IPS-20b (cell line): ENCODE data around the gene MAST4.

Experiments used
- H3K27ac ChIP-seq: one replicate; pipeline ENCODE4 v1.5.1; 2013; ENCODE audit warnings: low read length
- H3K27me3 ChIP-seq: 2 replicates; pipeline ENCODE4 v1.6.1; 2013; ENCODE audit warnings: mild to moderate bottlenecking, low read length, inconsistent platforms; ENCODE audit not compliant: insufficient read depth
- H3K36me3 ChIP-seq: 2 replicates; pipeline ENCODE4 v1.6.1; 2013; ENCODE audit warnings: low read depth, mild to moderate bottlenecking, inconsistent platforms, low read length, moderate library complexity; ENCODE audit not compliant: insufficient read depth
- H3K4me1 ChIP-seq: 2 replicates; pipeline ENCODE4 v1.6.1; 2013; ENCODE audit warnings: mild to moderate bottlenecking, control low read depth, inconsistent platforms, low read length, moderate library complexity; ENCODE audit not compliant: insufficient read depth
- H3K4me3 ChIP-seq: 2 replicates; pipeline ENCODE4 v1.5.1; 2013; ENCODE audit warnings: mild to moderate bottlenecking, low read length, inconsistent platforms
- H3K9ac ChIP-seq: 2 replicates; pipeline ENCODE4 v1.6.1; 2013; ENCODE audit warnings: low read depth, mild to moderate bottlenecking, inconsistent platforms, low read length, moderate library complexity
- H3K9me3 ChIP-seq: 2 replicates; pipeline ENCODE4 v1.6.1; 2013; ENCODE audit warnings: mild to moderate bottlenecking, low read depth, low read length, inconsistent platforms; ENCODE audit not compliant: insufficient read depth

The MAST4 gene

DNA sequence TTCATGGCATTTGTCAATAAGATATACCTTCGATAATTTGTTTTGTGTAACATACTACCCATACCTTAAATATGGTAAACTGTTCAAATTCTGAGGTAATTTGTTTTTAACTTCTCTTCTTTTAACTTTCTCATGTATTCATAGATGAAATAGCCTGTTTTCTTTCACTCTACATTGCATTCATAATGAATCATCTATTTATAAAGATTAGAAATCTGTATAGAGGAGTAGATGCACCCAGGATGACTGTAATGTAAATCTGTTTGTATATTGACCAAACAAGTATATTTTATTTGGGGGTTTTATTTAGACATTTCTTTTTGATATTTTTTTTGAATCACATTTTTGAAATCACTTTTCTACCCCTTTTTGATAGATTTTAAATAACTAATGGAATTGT lies 455.8 kb downstream of the MAST4 start:
- Histone ChIP-seq H3K27ac (no peak overlapping the region), H3K9ac (no peak overlapping the region), H3K4me1 (peaks cover 7% of the 10 kb centered on the region), H3K36me3 (no peaks in the 10 kb centered on the region), H3K9me3 (no peaks in the 10 kb centered on the region), H3K27me3 (no peaks in the 10 kb centered on the region), H3K4me3 (no peak overlapping the region)

DNA sequence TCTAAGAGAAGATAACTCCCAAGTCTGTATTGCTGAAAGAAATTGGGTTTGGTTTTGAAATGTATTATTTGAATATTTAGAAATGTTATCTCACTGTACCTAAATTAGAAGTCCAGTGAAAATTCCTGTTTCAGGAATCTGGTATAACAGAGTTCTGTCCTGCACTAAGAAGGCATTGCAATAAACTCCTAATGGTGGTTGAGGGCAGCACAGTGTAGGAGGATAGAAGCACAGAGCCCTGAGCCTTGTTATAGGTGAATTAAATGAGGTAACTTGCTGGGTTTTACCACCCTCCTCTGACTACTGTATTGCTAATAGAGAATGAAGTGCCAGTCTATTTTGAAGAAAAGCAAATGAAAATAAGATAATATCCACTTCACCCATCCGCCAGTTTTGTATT lies 457.0 kb downstream of the MAST4 start:
- H3K9ac ChIP-seq = no peak overlapping the region
- H3K27ac ChIP-seq = no peak overlapping the region
- H3K4me1 ChIP-seq = no peaks in the 10 kb centered on the region
- H3K9me3 ChIP-seq = no peaks in the 10 kb centered on the region
- no peaks in the 10 kb centered on the region for H3K27me3 ChIP-seq
- H3K4me3 ChIP-seq = no peak overlapping the region
- H3K36me3 ChIP-seq = no peaks in the 10 kb centered on the region

- Histone ChIP-seq H3K27me3 (no peaks in the 10 kb centered on the region), H3K9me3 (no peaks in the 10 kb centered on the region), H3K4me1 (peaks cover 13% of the 10 kb centered on the region; the same call in 1 of the 2 replicates), H3K36me3 (no peaks in the 10 kb centered on the region), H3K9ac (0 out of 2 replicates have a peak overlapping the region, but pooled peaks have one; percentile 17), H3K27ac (no peak overlapping the region), H3K4me3 (no peak overlapping the region)
These were observed 463.0 kb downstream of the MAST4 start for GRCh38 chr5:67058998-67059743.

- H3K27ac ChIP-seq = no peak overlapping the region
These were observed 463.7 kb downstream of the MAST4 start for GRCh38 chr5:67059744-67060490.

GRCh38 chr5:67061511-67061910 lies 465.3 kb downstream of the MAST4 start:
- Histone ChIP-seq H3K9me3 (no peaks in the 10 kb centered on the region), H3K27me3 (no peaks in the 10 kb centered on the region), H3K36me3 (no peaks in the 10 kb centered on the region), H3K4me3 (no peak overlapping the region), H3K9ac (no peak overlapping the region), H3K4me1 (peaks cover 13% of the 10 kb centered on the region; the same call in 1 of the 2 replicates), H3K27ac (no peak overlapping the region)

More at GRCh38 chr5:67059744-67060490, 463.7 kb downstream of the MAST4 start:
- H3K4me3 ChIP-seq = no peak overlapping the region
- no peaks in the 10 kb centered on the region for H3K27me3 ChIP-seq
- no peaks in the 10 kb centered on the region for H3K9me3 ChIP-seq
- no peaks in the 10 kb centered on the region for H3K36me3 ChIP-seq
- H3K4me1 ChIP-seq = peaks cover 13% of the 10 kb centered on the region; the same call in 1 of the 2 replicates
- 0 out of 2 replicates have a peak overlapping the region, but pooled peaks have one; percentile 17 for H3K9ac ChIP-seq

DNA sequence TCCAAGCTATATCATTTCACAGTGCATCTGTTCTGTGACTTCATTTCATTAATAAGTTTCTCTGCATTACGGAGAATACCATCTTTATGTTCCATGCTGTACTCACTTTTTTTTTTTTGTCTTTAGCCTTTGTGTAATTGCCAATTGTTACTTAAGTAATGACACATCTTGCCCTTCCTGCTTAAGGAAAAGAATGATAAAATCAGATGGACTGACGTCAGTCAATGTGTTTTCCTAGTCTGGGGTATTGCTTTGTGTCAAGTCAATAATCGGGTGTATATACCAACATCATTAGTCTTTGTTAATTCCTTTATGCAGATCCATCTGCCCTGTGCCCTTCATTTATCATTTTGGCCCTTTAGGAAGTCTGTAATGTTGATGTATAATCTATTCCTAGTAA lies 466.9 kb downstream of the MAST4 start:
- no peaks in the 10 kb centered on the region for H3K9me3 ChIP-seq
- no peak overlapping the region for H3K9ac ChIP-seq
- H3K27me3 ChIP-seq = no peaks in the 10 kb centered on the region
- no peaks in the 10 kb centered on the region for H3K36me3 ChIP-seq
- no peak overlapping the region for H3K27ac ChIP-seq
- peaks cover 13% of the 10 kb centered on the region; the same call in 1 of the 2 replicates for H3K4me1 ChIP-seq
- H3K4me3 ChIP-seq = no peak overlapping the region

GRCh38 chr5:67063791-67064190 lies 467.6 kb downstream of the MAST4 start:
- Histone ChIP-seq H3K9ac (no peak overlapping the region), H3K4me3 (no peak overlapping the region), H3K27me3 (no peaks in the 10 kb centered on the region), H3K4me1 (peaks cover 15% of the 10 kb centered on the region; the same call in 1 of the 2 replicates), H3K36me3 (no peaks in the 10 kb centered on the region), H3K9me3 (no peaks in the 10 kb centered on the region), H3K27ac (no peak overlapping the region)

GRCh38 chr5:67065237-67065636 lies 469.0 kb downstream of the MAST4 start:
- Histone ChIP-seq H3K4me1 (0 out of 2 replicates have a peak, but pooled peaks cover 6% of the 10 kb centered on the region), H3K27ac (no peak overlapping the region), H3K4me3 (no peak overlapping the region), H3K36me3 (no peaks in the 10 kb centered on the region), H3K9ac (no peak overlapping the region), H3K9me3 (no peaks in the 10 kb centered on the region), H3K27me3 (no peaks in the 10 kb centered on the region)

DNA sequence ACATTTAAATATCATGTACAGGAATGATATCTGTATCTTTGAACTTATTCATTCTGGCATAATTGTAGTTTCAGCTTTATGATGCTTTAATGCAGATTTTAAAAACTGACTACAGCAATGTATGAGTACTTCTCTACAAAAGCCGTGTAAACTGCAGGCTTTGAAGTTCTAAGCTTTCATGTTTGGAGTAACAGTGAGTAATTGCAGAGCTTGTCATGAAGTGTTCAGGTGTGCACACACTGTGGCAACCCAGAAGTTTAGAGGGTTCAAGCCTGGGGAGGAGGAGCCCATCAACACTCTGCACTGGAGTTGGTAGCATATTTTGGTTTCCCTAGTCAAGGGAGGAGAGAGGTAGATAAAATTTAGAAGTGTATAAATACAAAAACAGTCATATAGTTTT lies 469.5 kb downstream of the MAST4 start:
- H3K36me3 ChIP-seq = no peaks in the 10 kb centered on the region
- H3K27ac ChIP-seq = no peak overlapping the region
- H3K4me3 ChIP-seq = no peak overlapping the region
- H3K27me3 ChIP-seq = no peaks in the 10 kb centered on the region
- H3K9ac ChIP-seq = no peak overlapping the region
- H3K9me3 ChIP-seq = no peaks in the 10 kb centered on the region
- peaks cover 9% of the 10 kb centered on the region; the same call in 1 of the 2 replicates for H3K4me1 ChIP-seq

GRCh38 chr5:67066815-67067214 lies 470.6 kb downstream of the MAST4 start:
- no peak overlapping the region for H3K27ac ChIP-seq
- H3K27me3 ChIP-seq = no peaks in the 10 kb centered on the region
- H3K9me3 ChIP-seq = no peaks in the 10 kb centered on the region
- H3K9ac ChIP-seq = no peak overlapping the region
- peaks cover 10% of the 10 kb centered on the region; the same call in 1 of the 2 replicates for H3K4me1 ChIP-seq
- H3K4me3 ChIP-seq = no peak overlapping the region
- no peaks in the 10 kb centered on the region for H3K36me3 ChIP-seq

GRCh38 chr5:67073045-67073680 lies 477.0 kb downstream of the MAST4 start:
- Histone ChIP-seq H3K4me3 (no peak overlapping the region), H3K27me3 (no peaks in the 10 kb centered on the region), H3K9ac (no peak overlapping the region), H3K36me3 (no peaks in the 10 kb centered on the region), H3K9me3 (no peaks in the 10 kb centered on the region), H3K27ac (no peak overlapping the region), H3K4me1 (peaks cover 10% of the 10 kb centered on the region; the same call in 1 of the 2 replicates)
